Activated naive CD4-positive, alpha-beta T cell treated with anti-CD3 and anti-CD28 coated beads, Interleukin-2, amount 50 U/mL, for 16 hours (primary cell): ENCODE measurements around the gene SYNRG.
"Not testable (repeated sequence)": the region's sequence is repeated elsewhere in the genome, so short reads cannot be mapped to it uniquely, and the experiment has no call there.

Source experiments
- DNase-seq: peaks from one replicate; pipeline ENCODE4 v3.0.0-alpha.2; 2020

SYNRG gene

GRCh38 chr17:37609170-37610040, at the start of gene SYNRG:
TSS of gene SYNRG (minus strand) at chr17:37609418. CDS start at chr17:37609355, 63 bp downstream.
- peak; percentile 94 for DNase-seq

GRCh38 chr17:37657202-37657601, 48.0 kb upstream of the SYNRG start:
- DNase-seq: no peak

- DNase-seq: no peak
These were observed 42.6 kb upstream of the SYNRG start for GRCh38 chr17:37651849-37652248.

- DNase-seq: no peak
These were observed 41.3 kb upstream of the SYNRG start for GRCh38 chr17:37650419-37651003.

DNA sequence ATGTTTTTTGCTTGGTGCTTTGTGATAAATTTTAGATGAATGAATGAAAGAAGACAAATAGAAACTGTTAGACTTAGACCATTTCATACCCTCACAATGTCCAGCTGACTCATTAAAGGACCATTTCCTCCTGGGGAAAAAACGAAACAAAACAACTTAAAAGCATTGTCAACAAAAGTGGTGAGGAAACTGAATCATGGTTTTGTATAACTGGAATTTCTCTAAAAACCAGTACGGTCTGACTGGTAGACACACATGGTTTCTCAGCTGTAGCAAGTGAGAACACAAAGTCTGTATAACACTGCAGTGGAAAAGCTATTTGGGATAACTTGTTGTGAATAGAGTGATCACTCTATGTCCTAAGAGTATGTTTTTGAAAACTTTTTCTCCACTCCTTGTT, 39.3 kb upstream of the SYNRG start:
- no peak for DNase-seq

DNA sequence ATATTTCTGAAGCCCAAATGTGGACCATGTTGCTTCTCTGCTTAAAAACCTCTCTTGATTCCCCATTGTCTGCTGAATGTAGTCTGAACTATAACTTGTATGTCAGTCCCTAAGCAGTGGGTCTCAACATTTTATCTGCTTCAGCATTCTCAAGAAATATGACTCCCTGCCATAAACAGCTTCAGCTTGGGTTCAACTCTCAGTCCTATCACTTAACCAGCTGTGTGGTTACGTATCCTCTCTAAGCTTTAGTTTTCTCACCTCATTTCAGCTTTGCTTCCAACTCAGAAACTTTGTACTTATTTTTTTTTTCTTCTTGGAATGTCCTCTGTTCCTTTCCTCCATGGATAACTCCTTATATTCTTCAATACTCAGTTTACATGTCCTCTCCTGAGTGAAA, 38.6 kb upstream of the SYNRG start:
- DNase-seq: no peak

DNA sequence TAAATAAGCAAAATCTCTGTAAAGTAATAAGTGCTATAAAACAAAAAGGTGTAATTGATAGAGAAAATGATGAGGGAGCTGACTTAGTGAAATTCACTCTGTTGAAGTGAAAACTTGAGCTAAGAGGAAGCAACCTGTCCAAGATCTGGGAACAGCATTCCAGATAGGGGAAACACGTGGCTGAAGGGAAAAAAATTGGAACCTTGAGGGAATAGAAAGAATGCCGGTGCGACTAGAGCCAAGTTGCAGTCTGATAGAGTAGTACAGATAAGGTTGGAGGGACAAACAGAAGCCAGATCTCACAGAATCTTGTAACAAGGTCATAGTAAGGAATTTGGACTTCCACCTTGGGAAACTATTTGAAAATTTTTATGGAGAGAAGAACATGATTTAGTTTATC, 34.7 kb upstream of the SYNRG start:
- DNase-seq: no peak

- peak; percentile 89 for DNase-seq
These were observed 34.0 kb upstream of the SYNRG start, which contains the start of gene DDX52 for GRCh38 chr17:37643118-37643766. TSS of gene DDX52 (minus strand) at chr17:37643446. CDS start at chr17:37643420, 26 bp downstream.

GRCh38 chr17:37642681-37643080, 33.5 kb upstream of the SYNRG start:
- DNase-seq: no peak

DNA sequence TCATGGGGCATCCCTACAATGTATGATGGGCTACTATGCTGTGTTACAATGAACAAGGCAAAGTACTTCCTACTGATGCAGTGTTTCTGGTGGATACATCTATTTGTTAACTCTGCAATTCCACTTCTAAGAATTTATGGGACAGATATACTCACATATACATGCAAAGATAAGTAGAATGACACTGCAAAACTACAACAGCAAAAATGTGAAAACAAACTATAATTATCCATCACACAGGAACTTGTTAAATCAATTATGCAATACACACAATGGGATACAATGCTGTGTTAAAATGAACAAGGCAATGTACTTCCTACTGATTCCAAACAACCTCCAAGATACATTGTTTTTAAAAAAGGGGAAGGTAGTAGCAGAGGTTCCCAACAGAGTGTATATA, 30.8 kb upstream of the SYNRG start:
- DNase-seq: no peak

GRCh38 chr17:37637956-37638355, 28.7 kb upstream of the SYNRG start:
- no peak for DNase-seq

GRCh38 chr17:37616430-37616829, 7.2 kb upstream of the SYNRG start:
- DNase-seq: not testable (repeated sequence)

- no peak for DNase-seq
These were observed 5.6 kb upstream of the SYNRG start for GRCh38 chr17:37614823-37615222.

DNA sequence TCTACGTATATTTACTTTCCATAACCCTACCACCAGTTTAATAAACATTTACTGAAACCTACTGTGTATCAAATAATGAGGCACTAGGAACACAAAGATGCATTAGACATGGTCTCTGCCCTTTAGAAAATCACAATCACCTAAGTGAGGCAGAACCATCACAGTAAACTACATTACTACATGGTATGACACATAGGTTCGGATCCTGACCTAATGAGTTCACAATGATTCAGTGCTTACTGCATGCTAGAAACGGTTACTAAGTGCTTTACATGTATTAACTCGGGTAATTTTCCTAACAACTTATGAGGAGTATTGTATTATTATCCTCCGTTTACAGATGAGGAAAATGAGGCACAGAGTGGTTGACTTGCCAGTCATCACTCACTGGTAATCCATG, 5.2 kb upstream of the SYNRG start:
- no peak for DNase-seq

GRCh38 chr17:37610971-37611370, 1.8 kb upstream of the SYNRG start:
- DNase-seq: no peak

DNA sequence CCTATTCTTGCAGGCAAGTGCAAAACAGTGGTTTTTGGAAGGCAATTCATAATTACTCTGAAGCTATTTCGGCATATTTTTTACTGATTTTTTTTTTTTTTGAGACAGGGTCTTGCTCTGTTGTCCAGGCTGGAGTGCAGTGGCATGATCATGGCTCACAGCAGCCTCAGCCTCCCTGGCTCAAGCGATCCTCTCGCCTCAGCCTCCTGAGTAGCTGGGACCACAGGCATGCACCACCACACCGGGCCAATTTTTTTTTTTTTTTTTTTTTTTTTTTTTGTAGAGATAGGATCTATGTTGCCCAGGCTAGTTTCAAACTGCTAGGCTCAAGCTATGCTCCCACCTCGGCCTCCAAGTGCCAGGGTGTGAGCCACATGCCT, 813 bp upstream of the SYNRG start:
- DNase-seq: not testable (repeated sequence)

DNA sequence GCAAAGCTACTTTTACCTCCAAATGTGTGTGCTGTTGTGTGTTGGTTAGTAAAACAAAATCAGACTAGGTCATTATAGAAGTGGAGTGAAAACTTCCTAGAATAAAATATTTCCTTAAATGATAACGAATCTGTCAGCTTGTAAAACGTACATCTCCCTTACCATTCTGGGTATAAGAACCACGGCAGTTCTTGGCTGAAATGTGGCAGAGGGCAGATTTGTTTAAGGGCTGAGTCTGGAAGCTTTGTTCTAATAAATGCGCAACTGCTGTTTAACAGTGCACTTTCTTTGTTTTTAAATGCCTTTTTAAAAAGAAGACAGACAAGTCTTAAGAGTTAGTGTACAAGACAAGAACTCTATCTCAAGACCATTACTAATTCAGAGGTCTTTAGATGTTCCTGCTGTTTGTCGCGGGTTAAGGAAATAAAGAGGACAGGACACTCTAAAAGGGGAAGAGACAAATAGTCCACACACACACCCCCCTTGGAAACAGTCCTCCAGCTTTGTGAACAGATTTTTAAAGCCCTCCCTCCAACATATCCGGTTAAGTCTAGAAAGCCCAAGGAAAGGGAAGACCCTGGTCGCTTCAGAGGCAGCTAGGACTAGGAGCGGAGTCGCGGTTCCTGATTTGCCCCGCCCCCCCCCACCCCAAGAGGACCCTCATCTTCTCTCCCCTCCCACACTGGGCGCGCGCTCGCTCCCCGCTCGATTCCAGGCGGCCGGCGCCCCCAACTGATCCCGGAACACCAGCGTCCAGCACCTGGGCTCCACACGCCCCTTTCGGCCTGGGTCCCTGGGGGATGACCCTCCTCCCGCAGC, 658 bp downstream of the SYNRG start:
- peak; percentile 28 for DNase-seq

DNA sequence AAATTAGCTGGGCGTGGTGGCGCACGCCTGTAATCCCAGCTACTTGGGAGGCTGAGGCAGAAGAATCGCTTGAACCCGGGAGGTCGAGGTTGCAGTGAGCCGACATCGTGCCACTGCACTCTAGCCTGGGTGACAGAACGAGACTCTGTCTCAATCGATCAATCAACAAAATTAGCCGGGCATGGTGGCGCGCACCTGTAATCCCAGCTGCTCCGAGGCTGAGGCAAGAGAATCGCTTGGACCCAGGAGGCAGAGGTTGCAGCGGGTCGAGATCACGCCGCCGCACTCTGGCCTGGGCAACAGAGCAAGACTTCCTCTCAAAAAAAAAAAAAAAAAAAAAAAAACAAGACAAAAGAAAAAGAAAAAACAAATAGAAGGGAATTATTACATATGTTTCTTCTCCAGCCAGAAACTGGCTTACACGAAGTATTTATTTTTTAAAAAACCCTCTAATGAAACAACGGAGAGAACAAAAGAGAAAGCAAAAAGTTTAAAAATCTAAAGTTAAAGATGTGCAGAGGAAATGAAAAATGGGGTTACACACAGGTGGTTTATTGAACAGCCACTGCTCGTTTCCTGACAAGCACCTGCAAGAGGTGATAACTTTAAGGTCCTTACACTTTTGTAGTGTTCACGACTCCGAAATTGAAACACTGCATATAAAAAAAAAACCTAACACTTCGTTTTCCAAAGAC, 1.4 kb downstream of the SYNRG start:
- DNase-seq: no peak

- DNase-seq: no peak
These were observed 3.3 kb downstream of the SYNRG start for GRCh38 chr17:37605813-37606505.

DNA sequence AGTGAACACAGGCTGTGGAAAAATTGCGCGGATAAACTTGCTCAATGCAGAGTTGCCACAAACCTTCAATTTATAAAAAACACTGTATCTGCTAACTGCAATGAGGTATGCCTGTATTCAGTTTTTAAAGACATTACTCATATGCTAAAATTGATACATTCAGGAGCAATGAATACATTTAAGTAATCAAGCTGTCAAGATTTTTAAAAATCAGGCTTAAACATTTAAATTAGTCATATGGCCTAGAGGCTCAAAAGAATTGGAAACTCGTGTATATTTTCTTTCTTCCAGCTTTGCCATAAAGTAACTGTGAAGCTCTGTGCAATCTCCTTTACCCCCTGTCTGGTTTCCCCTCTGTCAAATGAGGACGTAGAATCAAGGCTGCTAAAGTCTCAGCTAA, 4.1 kb downstream of the SYNRG start:
- DNase-seq: no peak

DNA sequence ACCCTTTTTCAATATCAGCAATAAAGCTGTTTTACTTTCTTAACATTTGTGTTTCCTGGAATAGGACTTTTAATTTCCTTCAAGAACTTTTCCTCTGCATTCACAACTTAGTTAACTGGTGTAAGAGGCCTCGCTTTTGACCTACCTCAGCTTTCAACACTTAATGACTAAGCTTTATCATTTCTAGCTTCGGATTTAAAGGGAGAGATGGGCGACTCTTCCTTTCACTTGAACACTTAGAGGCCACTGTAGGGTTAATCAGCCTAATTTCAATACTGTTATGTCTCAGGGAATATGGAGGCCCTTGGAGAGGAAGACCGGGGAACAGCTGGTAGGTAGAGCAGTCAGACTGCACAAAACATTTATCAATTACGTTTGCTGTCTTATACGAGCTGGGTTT, 4.7 kb downstream of the SYNRG start:
- DNase-seq: no peak

GRCh38 chr17:37598145-37598544, 11.1 kb downstream of the SYNRG start:
- DNase-seq: no peak
